Panc1 (cell line): ENCODE data around the gene COQ2. TPM values are rescaled to one million over a fixed set of nuclear protein-coding genes. Genes with fewer than 3 reads are reported as not detected.

ENCODE experiments used
- ATAC-seq: fragments of 200-7000 bp; cut with Tn5 transposase; 2 replicates; pipeline ENCODE4 v1.9.1; 2020; ENCODE audit warnings: mild to moderate bottlenecking, moderate library complexity
- BruUV-seq: library from RNA; stranded (reverse); fragments of 400-500 nt; replicated peaks from 2 replicates; lab custom pipeline; 2021; lab: Mats Ljungman, UMichigan
- CTCF ChIA-PET: fragments of 300-600 bp; sonication (Branson Sonifier 250); formaldehyde crosslinking; loops from one replicate; lab custom pipeline; 2022; ENCODE audit warnings: antibody characterized with exemption; lab: Charles Lee
- POLR2A ChIA-PET: fragments of 300-600 bp; sonication (Branson Sonifier 250); formaldehyde crosslinking; loops from one replicate; lab custom pipeline; 2022; ENCODE audit warnings: antibody characterized with exemption; lab: Charles Lee
- DNase-seq: peaks from one replicate; pipeline ENCODE4 v3.0.0-alpha.2; 2010; ENCODE audit warnings: low read depth, low spot score
- H3K27ac ChIP-seq: 2 replicates; pipeline ENCODE4 v1.5.1; 2011; ENCODE audit warnings: mild to moderate bottlenecking, low read length, inconsistent platforms
- H3K27me3 ChIP-seq: fragments of 200-500 bp; sonication (Bioruptor generic); 2 replicates; pipeline ENCODE4 v1.6.0; 2014; ENCODE audit warnings: low read length, inconsistent platforms; ENCODE audit not compliant: control insufficient read depth, insufficient read depth
- H3K36me3 ChIP-seq: fragments of 200-500 bp; sonication (Bioruptor generic); 2 replicates; pipeline ENCODE4 v1.5.1; 2014; ENCODE audit warnings: inconsistent platforms, mild to moderate bottlenecking, low read length, moderate library complexity; ENCODE audit not compliant: control insufficient read depth, insufficient read depth
- H3K4me1 ChIP-seq: 2 replicates; pipeline ENCODE4 v1.5.1; 2011; ENCODE audit warnings: inconsistent platforms, mild to moderate bottlenecking, low read length, moderate library complexity; ENCODE audit not compliant: control insufficient read depth, insufficient read depth
- H3K4me3 ChIP-seq, 2 experiments: 2 replicates each; pipeline ENCODE4 v1.5.1; 2011 to 2012; ENCODE audit warnings: low read depth in 2 of 2, low read length in 2 of 2, mild to moderate bottlenecking in 2 of 2, inconsistent platforms in 1 of 2, moderate library complexity in 1 of 2
- H3K9me3 ChIP-seq: fragments of 200-500 bp; sonication (Bioruptor generic); 2 replicates; pipeline ENCODE4 v1.5.1; 2014; ENCODE audit warnings: low read depth, mild to moderate bottlenecking, inconsistent platforms, low read length, moderate library complexity; ENCODE audit not compliant: control insufficient read depth, insufficient read depth
- POLR2AphosphoS5 ChIP-seq: IDR thresholded peaks from 2 replicates; pipeline ENCODE4 v1.6.1; 2012; ENCODE audit warnings: mild to moderate bottlenecking, low read depth, low read length, moderate library complexity
- SIN3A ChIP-seq: IDR thresholded peaks from 2 replicates; pipeline ENCODE4 v1.6.1; 2012; ENCODE audit warnings: low read depth, mild to moderate bottlenecking, low read length, moderate library complexity, borderline replicate concordance; ENCODE audit not compliant: insufficient read depth
- TCF7L2 ChIP-seq: IDR thresholded peaks from 2 replicates; pipeline ENCODE4 v1.6.1; 2011; ENCODE audit warnings: mild to moderate bottlenecking, low read depth, low read length, inconsistent platforms
- in situ Hi-C: cut with HindIII; loops from 2 replicates; pipeline ENCODE4 v1.10.0; 2016; ENCODE audit warnings: low sequenced_read_pairs, low pct_unique_long_range_greater_than_20kb
- intact Hi-C: fragments of 100-400 bp; cut with micrococcal nuclease; formaldehyde crosslinking; loops from one replicate; pipeline ENCODE4 v1.10.0; 2022; ENCODE audit not compliant: unreplicated experiment
- total RNA-seq: library from RNA; stranded (reverse); gene quantifications from one replicate; pipeline ENCODE4 v1.2.1, GENCODE V29; 2021; ENCODE audit not compliant: unreplicated experiment
- TF ChIP-seq, protein P1 (sequence below): fragments of 450-650 bp; IDR thresholded peaks from 2 replicates; pipeline ENCODE4 v1.5.1; 2017; ENCODE audit warnings: mild to moderate bottlenecking
- TF ChIP-seq, protein P2 (sequence below), 2 experiments: IDR thresholded peaks; 2 replicates each; pipeline ENCODE4 v1.6.1; 2011 to 2012; ENCODE audit warnings: low read depth in 2 of 2, control low read depth in 1 of 2, low read length in 1 of 2, mild to moderate bottlenecking in 1 of 2, moderate library complexity in 1 of 2; ENCODE audit not compliant: insufficient read depth in 1 of 2

Gene COQ2
- total RNA-seq, 1 experiment from 2014 or later: 28.1 TPM

DNA sequence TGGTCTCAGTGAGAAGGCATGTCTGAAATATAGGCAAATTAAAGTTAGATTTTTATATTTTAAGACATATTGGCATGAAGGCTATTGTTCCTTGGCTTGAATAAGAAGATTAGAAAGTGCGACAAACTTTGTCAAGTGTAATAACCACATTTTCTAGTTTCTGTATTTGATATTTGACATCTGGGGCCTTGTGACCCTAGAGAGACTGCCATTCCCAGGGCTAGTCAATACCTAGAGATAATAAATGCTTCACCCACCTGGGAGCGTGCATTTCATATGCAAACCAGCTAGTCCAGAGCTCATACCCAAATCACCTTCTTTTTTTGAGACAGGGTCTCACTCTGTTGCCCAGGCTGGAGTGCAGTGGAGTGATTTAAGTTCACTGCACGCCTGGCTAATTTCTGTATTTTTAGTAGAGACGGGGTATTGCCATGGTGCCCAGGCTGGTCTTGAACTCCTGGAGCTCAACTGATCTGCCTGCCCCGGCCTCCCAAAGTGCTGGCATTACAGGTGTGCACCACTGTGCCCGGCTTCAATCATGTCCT lies 62.6 kb downstream of the COQ2 start:
- Histone ChIP-seq H3K27me3 (no peaks in the 10 kb centered on the region), H3K9me3 (no peaks in the 10 kb centered on the region), H3K36me3 (no peaks in the 10 kb centered on the region), H3K27ac (no peak overlapping the region), H3K4me1 (no peaks in the 10 kb centered on the region; the same call in 1 of the 2 replicates), H3K4me3 (no peak overlapping the region)
- CTCF ChIA-PET: no interaction called here
- no TSS peak for BruUV-seq
- DNase-seq (no peak), ATAC-seq (no peak)
- POLR2A ChIA-PET: no interaction called here
- TF ChIP-seq TCF7L2 (no peak), POLR2AphosphoS5 (no peak), SIN3A (no peak)
- TF ChIP-seq, protein P1, sequence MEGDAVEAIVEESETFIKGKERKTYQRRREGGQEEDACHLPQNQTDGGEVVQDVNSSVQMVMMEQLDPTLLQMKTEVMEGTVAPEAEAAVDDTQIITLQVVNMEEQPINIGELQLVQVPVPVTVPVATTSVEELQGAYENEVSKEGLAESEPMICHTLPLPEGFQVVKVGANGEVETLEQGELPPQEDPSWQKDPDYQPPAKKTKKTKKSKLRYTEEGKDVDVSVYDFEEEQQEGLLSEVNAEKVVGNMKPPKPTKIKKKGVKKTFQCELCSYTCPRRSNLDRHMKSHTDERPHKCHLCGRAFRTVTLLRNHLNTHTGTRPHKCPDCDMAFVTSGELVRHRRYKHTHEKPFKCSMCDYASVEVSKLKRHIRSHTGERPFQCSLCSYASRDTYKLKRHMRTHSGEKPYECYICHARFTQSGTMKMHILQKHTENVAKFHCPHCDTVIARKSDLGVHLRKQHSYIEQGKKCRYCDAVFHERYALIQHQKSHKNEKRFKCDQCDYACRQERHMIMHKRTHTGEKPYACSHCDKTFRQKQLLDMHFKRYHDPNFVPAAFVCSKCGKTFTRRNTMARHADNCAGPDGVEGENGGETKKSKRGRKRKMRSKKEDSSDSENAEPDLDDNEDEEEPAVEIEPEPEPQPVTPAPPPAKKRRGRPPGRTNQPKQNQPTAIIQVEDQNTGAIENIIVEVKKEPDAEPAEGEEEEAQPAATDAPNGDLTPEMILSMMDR: no peak
- TF ChIP-seq, protein P2, sequence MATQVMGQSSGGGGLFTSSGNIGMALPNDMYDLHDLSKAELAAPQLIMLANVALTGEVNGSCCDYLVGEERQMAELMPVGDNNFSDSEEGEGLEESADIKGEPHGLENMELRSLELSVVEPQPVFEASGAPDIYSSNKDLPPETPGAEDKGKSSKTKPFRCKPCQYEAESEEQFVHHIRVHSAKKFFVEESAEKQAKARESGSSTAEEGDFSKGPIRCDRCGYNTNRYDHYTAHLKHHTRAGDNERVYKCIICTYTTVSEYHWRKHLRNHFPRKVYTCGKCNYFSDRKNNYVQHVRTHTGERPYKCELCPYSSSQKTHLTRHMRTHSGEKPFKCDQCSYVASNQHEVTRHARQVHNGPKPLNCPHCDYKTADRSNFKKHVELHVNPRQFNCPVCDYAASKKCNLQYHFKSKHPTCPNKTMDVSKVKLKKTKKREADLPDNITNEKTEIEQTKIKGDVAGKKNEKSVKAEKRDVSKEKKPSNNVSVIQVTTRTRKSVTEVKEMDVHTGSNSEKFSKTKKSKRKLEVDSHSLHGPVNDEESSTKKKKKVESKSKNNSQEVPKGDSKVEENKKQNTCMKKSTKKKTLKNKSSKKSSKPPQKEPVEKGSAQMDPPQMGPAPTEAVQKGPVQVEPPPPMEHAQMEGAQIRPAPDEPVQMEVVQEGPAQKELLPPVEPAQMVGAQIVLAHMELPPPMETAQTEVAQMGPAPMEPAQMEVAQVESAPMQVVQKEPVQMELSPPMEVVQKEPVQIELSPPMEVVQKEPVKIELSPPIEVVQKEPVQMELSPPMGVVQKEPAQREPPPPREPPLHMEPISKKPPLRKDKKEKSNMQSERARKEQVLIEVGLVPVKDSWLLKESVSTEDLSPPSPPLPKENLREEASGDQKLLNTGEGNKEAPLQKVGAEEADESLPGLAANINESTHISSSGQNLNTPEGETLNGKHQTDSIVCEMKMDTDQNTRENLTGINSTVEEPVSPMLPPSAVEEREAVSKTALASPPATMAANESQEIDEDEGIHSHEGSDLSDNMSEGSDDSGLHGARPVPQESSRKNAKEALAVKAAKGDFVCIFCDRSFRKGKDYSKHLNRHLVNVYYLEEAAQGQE (IDR thresholded peaks at IDR 0.05; ENCODE audit: insufficient read depth in 1 of 2, low read depth in 2 of 2, low read length in 1 of 2): no peak
- in situ Hi-C loops (no loop called here), intact Hi-C loops (no loop called here)

DNA sequence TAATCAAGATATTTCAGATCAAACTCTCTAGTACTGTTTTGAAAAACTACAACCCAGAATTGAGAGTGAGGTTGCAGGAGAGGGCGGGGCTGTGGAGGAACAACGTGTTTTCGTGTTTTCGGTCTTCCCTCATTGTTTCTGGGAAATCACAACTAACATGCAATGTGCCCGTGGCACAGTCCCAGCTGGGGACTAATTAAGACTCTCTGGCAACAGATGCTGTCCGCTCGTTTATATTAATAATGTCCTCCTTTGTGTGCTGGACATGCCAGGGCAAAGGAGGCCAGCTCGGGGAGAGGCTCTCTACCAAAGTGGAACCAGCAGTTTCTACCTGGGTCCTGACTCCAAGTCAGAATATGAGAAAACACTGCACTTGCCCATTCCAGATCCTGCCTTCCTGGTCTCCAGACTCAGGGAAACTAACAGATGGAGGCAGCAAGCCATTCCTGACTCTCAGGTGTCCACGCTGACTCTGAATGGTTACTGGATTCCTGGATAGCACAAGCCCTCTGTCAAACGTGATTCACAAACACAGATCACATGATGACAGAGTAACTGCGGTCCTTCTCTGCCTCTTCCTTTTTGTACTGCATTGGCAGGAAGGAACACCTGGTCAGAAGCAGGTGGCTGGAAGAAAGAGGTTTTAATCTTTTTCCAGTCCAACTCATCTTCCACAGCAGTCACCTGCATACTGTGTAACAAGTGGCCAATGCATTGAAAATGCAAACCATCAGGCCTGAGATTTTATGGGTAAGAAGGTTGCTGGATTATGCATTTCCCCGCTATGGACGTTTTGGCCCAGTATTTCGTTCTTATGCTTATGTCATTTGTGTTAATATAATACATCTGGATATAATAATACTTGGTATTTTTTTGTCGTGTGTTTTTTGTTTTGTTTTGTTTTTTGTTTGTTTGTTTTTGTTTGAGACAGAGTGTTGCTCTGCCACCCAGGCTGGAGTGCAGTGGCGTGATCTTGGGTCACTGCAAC lies 65.0 kb downstream of the COQ2 start:
- Histone ChIP-seq H3K4me1 (no peaks in the 10 kb centered on the region; the same call in 1 of the 2 replicates), H3K27me3 (no peaks in the 10 kb centered on the region), H3K36me3 (no peaks in the 10 kb centered on the region), H3K4me3 (no peak overlapping the region), H3K9me3 (no peaks in the 10 kb centered on the region), H3K27ac (peak overlapping the region; percentile 57; the same call in 1 of the 2 replicates)
- DNase-seq (no peak), ATAC-seq (no peak)
- intact Hi-C loops (no loop called here), in situ Hi-C loops (no loop called here)
- BruUV-seq: no TSS peak
- TF ChIP-seq, protein P1: no peak
- no peak for TF ChIP-seq POLR2AphosphoS5
- POLR2A ChIA-PET: no interaction called here
- CTCF ChIA-PET: no interaction called here
